Keratinocyte (primary cell): Measurements from ENCODE around the gene CYP4F8. TPM values are rescaled to one million over a fixed set of nuclear protein-coding genes. Genes with fewer than 3 reads are reported as not detected.

Source experiments
- DNase-seq: peaks from one replicate; pipeline ENCODE4 v3.0.0-alpha.2; 2011; ENCODE audit warnings: low read depth, missing footprints, low spot score
- FAIRE-seq: peaks from 2 replicates; lab custom pipeline; 2011; peaks lifted over from hg19 to GRCh38; lab: Jason Lieb, UNC
- H2AFZ ChIP-seq: 2 replicates; pipeline ENCODE4 v1.6.0; 2012; ENCODE audit warnings: low read length, control low read depth, inconsistent platforms; ENCODE audit not compliant: control insufficient read depth
- H3K27ac ChIP-seq: 2 replicates; pipeline ENCODE4 v1.5.1; 2011; ENCODE audit warnings: low read length; ENCODE audit not compliant: control insufficient read depth, insufficient read depth
- H3K27me3 ChIP-seq: 3 replicates; pipeline ENCODE4 v1.6.0; 2011; ENCODE audit warnings: low read length; ENCODE audit not compliant: control insufficient read depth, insufficient read depth; ENCODE audit errors: extremely low read depth
- H3K36me3 ChIP-seq, 2 experiments: 2 replicates in 1 of 2; 3 replicates in 1 of 2; pipeline ENCODE4 v1.5.1; 2011; ENCODE audit warnings: low read length in 2 of 2, mild to moderate bottlenecking in 1 of 2; ENCODE audit not compliant: control insufficient read depth in 2 of 2, insufficient read depth in 2 of 2; ENCODE audit errors: extremely low read depth in 1 of 2
- H3K4me1 ChIP-seq: 3 replicates; pipeline ENCODE4 v1.5.1; 2011; ENCODE audit warnings: low read length; ENCODE audit not compliant: control insufficient read depth, insufficient read depth; ENCODE audit errors: extremely low read depth
- H3K4me2 ChIP-seq: 3 replicates; pipeline ENCODE4 v1.6.0; 2011; ENCODE audit warnings: low read depth, low read length; ENCODE audit not compliant: control insufficient read depth, insufficient read depth; ENCODE audit errors: extremely low read depth
- H3K4me3 ChIP-seq, 3 experiments: fragments of 200-600 bp in 1 of 3; sonication (generic) in 1 of 3; 2 replicates in 2 of 3; 3 replicates in 1 of 3; pipeline ENCODE4 v1.5.1; 2011 to 2016; ENCODE audit warnings: low read length in 3 of 3, mild to moderate bottlenecking in 3 of 3, control low read depth in 2 of 3, inconsistent platforms in 1 of 3, low read depth in 1 of 3, mixed read lengths in 1 of 3, mixed run types in 1 of 3, moderate library complexity in 1 of 3; ENCODE audit not compliant: control insufficient read depth in 2 of 3, insufficient read depth in 2 of 3; ENCODE audit errors: extremely low read depth in 1 of 3
- H3K79me2 ChIP-seq: 2 replicates; pipeline ENCODE4 v1.6.0; 2012; ENCODE audit warnings: low read length; ENCODE audit not compliant: control insufficient read depth, insufficient read depth
- H3K9ac ChIP-seq: 3 replicates; pipeline ENCODE4 v1.6.0; 2011; ENCODE audit warnings: low read length; ENCODE audit not compliant: control insufficient read depth, insufficient read depth; ENCODE audit errors: extremely low read depth
- H3K9me1 ChIP-seq: 3 replicates; pipeline ENCODE4 v1.6.0; 2011; ENCODE audit warnings: low read length; ENCODE audit not compliant: control insufficient read depth, insufficient read depth; ENCODE audit errors: extremely low read depth
- H3K9me3 ChIP-seq: 2 replicates; pipeline ENCODE4 v1.5.1; 2012; ENCODE audit warnings: low read depth, low read length; ENCODE audit not compliant: control insufficient read depth
- H4K20me1 ChIP-seq: 3 replicates; pipeline ENCODE4 v1.6.0; 2011; ENCODE audit warnings: low read length; ENCODE audit not compliant: control insufficient read depth, insufficient read depth; ENCODE audit errors: extremely low read depth
- CTCF ChIP-seq, 3 experiments: IDR thresholded peaks in 1 of 3; conservative IDR thresholded peaks in 1 of 3; optimal IDR thresholded peaks in 1 of 3; 2 replicates in 2 of 3; 3 replicates in 1 of 3; pipeline versions ENCODE3 to v1.5.1; 2011; ENCODE audit warnings: low read length in 3 of 3, mild to moderate bottlenecking in 3 of 3, moderate library complexity in 2 of 3, control low read depth in 1 of 3, inconsistent platforms in 1 of 3; ENCODE audit not compliant: insufficient read depth in 2 of 3; ENCODE audit errors: extremely low read depth in 1 of 3
- EZH2 ChIP-seq: IDR thresholded peaks from one replicate; pipeline ENCODE4 v1.6.1; 2012; ENCODE audit warnings: inconsistent platforms, mild to moderate bottlenecking, low read length, moderate library complexity
- dilution Hi-C: fragments of 300-500 bp; cut with MboI; formaldehyde crosslinking; loops from one replicate; pipeline ENCODE4 v1.7.0; 2020; ENCODE audit warnings: low sequenced_read_pairs; ENCODE audit not compliant: extremely low pct_ligation_motif_present
- polyA plus RNA-seq, 5 experiments: library from polyadenylated mRNA; depleted of rRNA in 3 of 5; stranded (reverse) in 3 of 5; stranded (forward) in 1 of 5; unstranded in 1 of 5; fragments of >200 nt; gene quantifications; 1 replicate in 1 of 5; 2 replicates in 3 of 5; 3 replicates in 1 of 5; pipeline versions ENCODE4 v1.2.1 to v1.2.3, GENCODE V29; 2011 to 2012; ENCODE audit warnings: missing spikeins in 2 of 5, low read depth in 1 of 5, low replicate concordance in 1 of 5

Gene CYP4F8
- polyA plus RNA-seq, 1 donor (not counting 4 experiments of a cell fraction or from before 2014, with no cell fraction given), result not detected

DNA sequence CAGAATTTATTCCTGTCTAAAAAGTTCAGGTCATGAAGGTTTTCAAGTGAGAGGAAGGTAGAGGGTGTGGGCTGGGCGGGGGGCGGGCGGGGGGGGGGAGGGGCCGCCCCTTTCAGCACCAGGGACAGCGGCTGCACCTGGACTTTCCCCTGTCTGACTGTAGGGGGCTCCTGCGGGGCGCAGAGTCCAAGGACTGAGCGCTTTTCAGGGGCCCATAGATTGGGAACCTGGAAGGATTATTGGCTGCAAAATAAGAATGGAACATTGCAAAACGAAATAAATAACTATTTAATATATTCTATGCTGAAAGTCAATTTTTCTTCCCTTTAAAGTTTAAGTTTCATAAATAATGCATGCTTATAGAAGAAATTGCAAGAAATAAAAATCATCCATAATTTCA is 16.8 kb downstream of the CYP4F8 start:
- Histone ChIP-seq H3K27ac (no peak overlapping the region), H3K36me3 (no peaks in the 10 kb centered on the region), H3K4me1 (no peaks in the 10 kb centered on the region), H3K4me2 (no peak overlapping the region), H4K20me1 (no peaks in the 10 kb centered on the region), H3K27me3 (no peaks in the 10 kb centered on the region), H3K9me3 (no peaks in the 10 kb centered on the region), H2AFZ (no peak overlapping the region), H3K4me3 (no peak overlapping the region), H3K9me1 (no peaks in the 10 kb centered on the region), H3K79me2 (no peaks in the 10 kb centered on the region), H3K9ac (no peak overlapping the region)
- FAIRE-seq (no peak), DNase-seq (no peak)
- dilution Hi-C loops, result no loop called here
- TF ChIP-seq EZH2 (no peak), CTCF (optimal IDR thresholded peaks at IDR 0.05 in 1 of 3, IDR thresholded peaks at IDR 0.05 in 1 of 3, conservative IDR thresholded peaks at IDR 0.05 in 1 of 3; ENCODE audit: extremely low read depth in 1 of 3, insufficient read depth in 2 of 3, low read length in 3 of 3) (peak; percentile 32 to 63 (median 52))

GRCh38 chr19:15633082-15633835 is 18.2 kb downstream of the CYP4F8 start:
- TF ChIP-seq EZH2, result no peak
- no peak for FAIRE-seq
- no peaks in the 10 kb centered on the region for H3K9me1 ChIP-seq
- no peaks in the 10 kb centered on the region for H3K27me3 ChIP-seq
- H3K9me3 ChIP-seq, result no peaks in the 10 kb centered on the region
- no peak overlapping the region for H3K9ac ChIP-seq
- dilution Hi-C loops, result no loop called here
- no peaks in the 10 kb centered on the region for H4K20me1 ChIP-seq
- H3K36me3 ChIP-seq, result no peaks in the 10 kb centered on the region
- no peak overlapping the region for H3K4me2 ChIP-seq
- H3K4me3 ChIP-seq, result no peak overlapping the region
- no peaks in the 10 kb centered on the region for H3K4me1 ChIP-seq
- no peak overlapping the region for H3K27ac ChIP-seq
- no peak overlapping the region for H2AFZ ChIP-seq
- DNase-seq, result no peak
- no peaks in the 10 kb centered on the region for H3K79me2 ChIP-seq

DNA sequence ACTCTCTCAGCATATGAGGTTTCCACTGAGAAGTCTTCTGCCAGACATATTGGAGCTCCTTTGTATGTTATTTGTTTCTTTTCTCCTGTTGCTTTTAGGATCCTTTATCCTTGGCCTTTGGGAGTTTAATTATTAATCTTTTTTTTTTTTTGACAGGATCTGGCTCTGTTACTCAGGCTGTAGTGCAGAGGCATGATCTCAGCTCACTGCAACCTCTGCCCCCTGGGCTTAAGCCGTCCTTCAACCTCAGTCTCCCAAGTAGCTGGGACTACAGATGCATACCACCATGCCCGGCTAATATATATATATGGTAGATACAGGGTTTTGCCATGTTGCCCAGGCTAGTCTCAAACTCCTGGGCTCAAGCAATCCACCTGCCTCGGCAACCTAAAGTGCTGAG is 19.1 kb downstream of the CYP4F8 start:
- H3K79me2 ChIP-seq, result no peaks in the 10 kb centered on the region
- H3K9me3 ChIP-seq, result no peaks in the 10 kb centered on the region
- no peaks in the 10 kb centered on the region for H3K9me1 ChIP-seq
- H3K4me1 ChIP-seq, result no peaks in the 10 kb centered on the region
- no peaks in the 10 kb centered on the region for H4K20me1 ChIP-seq
- no peaks in the 10 kb centered on the region for H3K27me3 ChIP-seq
- FAIRE-seq, result no peak
- no peaks in the 10 kb centered on the region for H3K36me3 ChIP-seq
- no peak overlapping the region for H3K27ac ChIP-seq
- no peak overlapping the region for H2AFZ ChIP-seq
- no peak overlapping the region for H3K4me2 ChIP-seq
- no peak overlapping the region for H3K9ac ChIP-seq
- TF ChIP-seq CTCF (optimal IDR thresholded peaks at IDR 0.05 in 1 of 3, IDR thresholded peaks at IDR 0.05 in 1 of 3, conservative IDR thresholded peaks at IDR 0.05 in 1 of 3; ENCODE audit: extremely low read depth in 1 of 3, insufficient read depth in 2 of 3, low read length in 3 of 3) (no peak), EZH2 (no peak)
- dilution Hi-C loops, result no loop called here
- DNase-seq, result no peak
- H3K4me3 ChIP-seq, result no peak overlapping the region
